HepG2 (cell line): ENCODE measurements around the gene AFF4. TPM values are rescaled to one million over a fixed set of nuclear protein-coding genes. Genes with fewer than 3 reads are reported as not detected.

Experiments
- AKAP8 ChIP-seq: sonication (generic); formaldehyde crosslinking; IDR thresholded peaks from 2 replicates; pipeline ENCODE4 v1.5.1; 2020; ENCODE audit warnings: mild to moderate bottlenecking, missing genetic modification reagents
- ATAD3A ChIP-seq: sonication (generic); formaldehyde crosslinking; IDR thresholded peaks from 2 replicates; pipeline ENCODE4 v1.4.0; 2020; ENCODE audit warnings: missing genetic modification reagents
- CHD4 ChIP-seq: fragments of 200-600 bp; sonication (generic); IDR thresholded peaks from 2 replicates; pipeline ENCODE4 v1.7.0; 2017; ENCODE audit warnings: mild to moderate bottlenecking, low read length, borderline replicate concordance
- GPN1 ChIP-seq: sonication (generic); formaldehyde crosslinking; IDR thresholded peaks from 2 replicates; pipeline ENCODE4 v1.5.1; 2020; ENCODE audit warnings: missing genetic modification reagents, borderline replicate concordance
- JUN ChIP-seq: sonication (generic); formaldehyde crosslinking; IDR thresholded peaks from 2 replicates; pipeline ENCODE4 v1.4.0; 2020; ENCODE audit warnings: mild to moderate bottlenecking, missing genetic modification reagents
- MLLT10 ChIP-seq: sonication (generic); formaldehyde crosslinking; IDR thresholded peaks from 2 replicates; pipeline ENCODE4 v1.4.0; 2020; ENCODE audit warnings: missing genetic modification reagents
- POLR2AphosphoS2 ChIP-seq: IDR thresholded peaks from 2 replicates; pipeline ENCODE4 v1.6.1; 2011; ENCODE audit warnings: low read depth, low read length, improper control_type of control experiment
- REXO4 ChIP-seq: sonication (generic); formaldehyde crosslinking; IDR thresholded peaks from 2 replicates; pipeline ENCODE4 v1.8.0; 2022; ENCODE audit warnings: missing genetic modification reagents, mild to moderate bottlenecking, borderline replicate concordance
- SMAD9 ChIP-seq: sonication (generic); formaldehyde crosslinking; IDR thresholded peaks from 2 replicates; pipeline ENCODE4 v1.5.1; 2020; ENCODE audit warnings: mild to moderate bottlenecking, missing genetic modification reagents
- ZNF430 ChIP-seq: sonication (generic); formaldehyde crosslinking; IDR thresholded peaks from 2 replicates; pipeline ENCODE4 v1.9.0; 2021; ENCODE audit warnings: mild to moderate bottlenecking, missing genetic modification reagents
- ZNF558 ChIP-seq: sonication (generic); formaldehyde crosslinking; IDR thresholded peaks from 2 replicates; pipeline ENCODE4 v1.9.0; 2022; ENCODE audit warnings: mild to moderate bottlenecking, missing genetic modification reagents, borderline replicate concordance
- polyA plus RNA-seq, 8 experiments: library from polyadenylated mRNA; depleted of rRNA in 3 of 8; stranded (reverse) in 7 of 8; unstranded in 1 of 8; fragments of >200 nt; fragmentation: Illumina TruSeq in 4 of 8; extraction: Trizol in 4 of 8; gene quantifications; 2 replicates each; pipeline versions ENCODE4 v1.2.1 to v1.2.3, GENCODE V29; 2011 to 2016; ENCODE audit warnings: low read depth in 4 of 8, missing spikeins in 1 of 8, mixed read lengths in 1 of 8; ENCODE audit not compliant: insufficient read depth in 1 of 8
- total RNA-seq, 5 experiments: library from RNA; depleted of rRNA; stranded (reverse); fragments of >200 nt; fragmentation: Illumina TruSeq; extraction: Trizol; gene quantifications; 2 replicates each; pipeline ENCODE4 v1.2.3, GENCODE V29; 2016; ENCODE audit warnings: low read depth in 1 of 5
- TF ChIP-seq, protein P1 (sequence below): sonication (generic); formaldehyde crosslinking; IDR thresholded peaks from 2 replicates; pipeline ENCODE4 v1.4.0; 2020; ENCODE audit warnings: mild to moderate bottlenecking, missing genetic modification reagents
- TF ChIP-seq, protein P2 (sequence below): sonication (generic); formaldehyde crosslinking; IDR thresholded peaks from 2 replicates; pipeline ENCODE4 v1.8.0; 2022; ENCODE audit warnings: missing genetic modification reagents, low read depth, mild to moderate bottlenecking, borderline replicate concordance
- TF ChIP-seq, protein P3 (sequence below): IDR thresholded peaks from 2 replicates; pipeline ENCODE4 v1.6.1; 2016; ENCODE audit warnings: missing genetic modification reagents, missing compliant biosample characterization
- TF ChIP-seq, protein P4 (sequence below): sonication (generic); formaldehyde crosslinking; IDR thresholded peaks from 2 replicates; pipeline ENCODE4 v1.4.0; 2020; ENCODE audit warnings: missing genetic modification reagents, borderline replicate concordance
- TF ChIP-seq, protein P5 (sequence below): sonication (generic); formaldehyde crosslinking; IDR thresholded peaks from 2 replicates; pipeline ENCODE4 v1.5.0; 2020; ENCODE audit warnings: missing genetic modification reagents, mild to moderate bottlenecking, borderline replicate concordance
- TF ChIP-seq, protein P6 (sequence below): sonication (generic); formaldehyde crosslinking; IDR thresholded peaks from 2 replicates; pipeline ENCODE4 v1.8.1; 2023; ENCODE audit warnings: mild to moderate bottlenecking, moderate library complexity, missing genetic modification reagents

The AFF4 gene
- total and polyA plus RNA-seq, 2 of the 13 experiments (the other 11 are each of a cell fraction or from before 2014, with no cell fraction given) = 22.1 to 25.5 TPM

DNA sequence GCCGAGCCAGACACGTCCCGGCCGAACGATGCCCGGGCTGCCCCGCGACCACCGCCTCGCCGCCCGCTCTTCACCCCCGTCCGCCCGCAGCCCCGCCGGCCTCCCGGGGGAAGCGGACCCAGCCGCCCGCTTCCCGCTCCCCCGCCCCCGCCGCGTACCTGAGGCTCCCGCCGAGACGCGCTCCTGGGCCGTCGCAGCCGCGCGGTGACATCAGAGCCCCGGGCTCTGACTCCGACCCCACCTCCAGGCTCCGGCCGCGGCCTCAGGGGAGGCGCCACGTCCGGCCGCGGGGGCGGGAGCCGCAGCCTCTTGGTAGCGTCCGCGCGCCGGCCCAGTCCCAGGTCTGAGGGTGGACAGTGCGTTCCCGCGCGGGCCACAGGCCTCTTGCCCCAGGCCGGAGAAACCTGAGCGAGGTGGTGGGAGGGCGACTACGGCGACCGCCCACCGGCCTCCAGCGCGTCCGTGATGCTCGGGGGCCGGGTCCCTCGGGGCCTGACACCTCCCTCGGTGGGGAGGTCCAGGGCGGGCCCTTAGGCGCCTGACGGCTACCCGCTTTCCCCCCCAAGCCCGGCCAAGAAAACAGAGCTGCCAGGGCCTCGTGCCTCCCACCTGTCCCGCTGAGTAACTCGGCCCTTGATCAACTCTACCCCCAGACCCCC is 132.9 kb downstream of the AFF4 start, which contains the start of gene SHROOM1 (continued):
- TF ChIP-seq, protein P1, sequence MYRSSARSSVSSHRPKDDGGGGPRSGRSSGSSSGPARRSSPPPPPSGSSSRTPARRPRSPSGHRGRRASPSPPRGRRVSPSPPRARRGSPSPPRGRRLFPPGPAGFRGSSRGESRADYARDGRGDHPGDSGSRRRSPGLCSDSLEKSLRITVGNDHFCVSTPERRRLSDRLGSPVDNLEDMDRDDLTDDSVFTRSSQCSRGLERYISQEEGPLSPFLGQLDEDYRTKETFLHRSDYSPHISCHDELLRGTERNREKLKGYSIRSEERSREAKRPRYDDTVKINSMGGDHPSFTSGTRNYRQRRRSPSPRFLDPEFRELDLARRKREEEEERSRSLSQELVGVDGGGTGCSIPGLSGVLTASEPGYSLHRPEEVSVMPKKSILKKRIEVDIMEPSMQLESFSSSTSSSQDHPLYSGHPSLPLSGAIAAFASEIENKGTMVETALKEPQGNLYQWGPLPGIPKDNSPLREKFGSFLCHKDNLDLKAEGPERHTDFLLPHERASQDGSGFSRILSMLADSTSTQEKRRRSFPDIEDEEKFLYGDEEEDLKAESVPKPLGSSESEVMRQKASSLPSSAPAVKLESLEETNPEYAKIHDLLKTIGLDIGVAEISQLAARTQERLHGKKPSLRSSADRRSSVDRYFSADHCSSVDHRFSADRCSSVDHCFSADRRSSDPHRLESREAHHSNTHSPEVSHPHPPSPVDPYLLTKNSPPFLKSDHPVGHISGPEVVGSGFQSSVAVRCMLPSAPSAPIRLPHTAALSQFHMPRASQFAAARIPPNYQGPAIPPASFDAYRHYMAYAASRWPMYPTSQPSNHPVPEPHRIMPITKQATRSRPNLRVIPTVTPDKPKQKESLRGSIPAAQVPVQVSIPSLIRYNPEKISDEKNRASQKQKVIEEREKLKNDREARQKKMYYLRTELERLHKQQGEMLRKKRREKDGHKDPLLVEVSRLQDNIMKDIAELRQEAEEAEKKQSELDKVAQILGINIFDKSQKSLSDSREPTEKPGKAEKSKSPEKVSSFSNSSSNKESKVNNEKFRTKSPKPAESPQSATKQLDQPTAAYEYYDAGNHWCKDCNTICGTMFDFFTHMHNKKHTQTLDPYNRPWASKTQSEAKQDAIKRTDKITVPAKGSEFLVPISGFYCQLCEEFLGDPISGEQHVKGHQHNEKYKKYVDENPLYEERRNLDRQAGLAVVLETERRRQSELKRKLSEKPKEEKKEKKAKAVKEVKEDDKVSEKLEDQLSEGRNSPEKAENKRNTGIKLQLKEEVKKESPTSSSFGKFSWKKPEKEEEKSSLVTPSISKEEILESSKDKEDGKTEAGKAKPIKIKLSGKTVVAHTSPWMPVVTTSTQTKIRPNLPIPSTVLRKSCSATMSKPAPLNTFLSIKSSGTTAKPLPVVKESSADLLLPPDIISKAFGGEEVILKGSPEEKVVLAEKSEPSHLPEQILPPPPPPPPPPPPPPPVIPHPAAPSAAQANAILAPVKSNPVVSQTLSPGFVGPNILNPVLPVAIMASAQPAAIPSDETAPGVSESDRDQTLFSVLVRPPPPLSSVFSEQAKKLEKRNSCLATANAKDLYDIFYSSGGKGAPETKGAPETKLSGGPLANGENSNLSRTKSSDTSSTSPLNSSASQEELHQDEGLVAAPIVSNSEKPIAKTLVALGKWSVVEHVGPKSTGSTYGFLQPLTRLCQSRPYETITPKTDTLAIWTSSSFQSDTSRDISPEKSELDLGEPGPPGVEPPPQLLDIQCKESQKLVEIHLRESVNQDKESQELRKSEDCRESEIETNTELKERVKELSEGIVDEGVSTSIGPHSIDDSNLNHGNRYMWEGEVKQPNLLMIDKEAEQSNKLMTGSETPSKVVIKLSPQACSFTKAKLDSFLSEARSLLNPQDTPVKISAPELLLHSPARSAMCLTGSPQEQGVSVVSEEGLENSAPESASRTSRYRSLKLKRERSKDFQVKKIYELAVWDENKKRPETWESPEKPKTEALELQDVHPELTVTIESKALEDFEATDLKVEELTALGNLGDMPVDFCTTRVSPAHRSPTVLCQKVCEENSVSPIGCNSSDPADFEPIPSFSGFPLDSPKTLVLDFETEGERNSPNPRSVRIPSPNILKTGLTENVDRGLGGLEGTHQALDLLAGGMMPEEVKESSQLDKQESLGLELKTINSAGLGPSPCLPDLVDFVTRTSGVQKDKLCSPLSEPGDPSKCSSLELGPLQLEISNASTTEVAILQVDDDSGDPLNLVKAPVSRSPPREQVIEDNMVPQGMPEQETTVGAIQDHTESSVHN (CRISPR knock-in tag) = 0 out of 2 replicates have a peak, but pooled peaks have one; percentile 59
- TF ChIP-seq, protein P2, sequence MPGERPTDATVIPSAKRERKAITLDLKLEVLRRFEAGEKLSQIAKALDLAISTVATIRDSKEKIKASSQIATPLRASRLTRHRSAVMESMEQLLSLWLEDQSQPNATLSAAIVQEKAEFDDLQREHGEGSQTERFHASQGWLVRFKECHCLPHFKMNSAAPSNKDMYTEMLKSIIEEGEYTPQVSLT (CRISPR knock-in tag) = no peak
- TF ChIP-seq MLLT10 (CRISPR knock-in tag) (no peak), ZNF430 (peak; percentile 56; the same call in 1 of the 2 replicates), CHD4 (no peak), POLR2AphosphoS2 (no peak), AKAP8 (CRISPR knock-in tag) (no peak), JUN (CRISPR knock-in tag) (no peak), GPN1 (no peak), ATAD3A (CRISPR knock-in tag) (no peak), ZNF558 (no peak; the same call in 1 of the 2 replicates), SMAD9 (CRISPR knock-in tag) (no peak), REXO4 (CRISPR knock-in tag) (0 out of 2 replicates have a peak, but pooled peaks have one; percentile 52)
- TF ChIP-seq, protein P3, sequence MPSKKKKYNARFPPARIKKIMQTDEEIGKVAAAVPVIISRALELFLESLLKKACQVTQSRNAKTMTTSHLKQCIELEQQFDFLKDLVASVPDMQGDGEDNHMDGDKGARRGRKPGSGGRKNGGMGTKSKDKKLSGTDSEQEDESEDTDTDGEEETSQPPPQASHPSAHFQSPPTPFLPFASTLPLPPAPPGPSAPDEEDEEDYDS = peak; percentile 73
- TF ChIP-seq, protein P4, sequence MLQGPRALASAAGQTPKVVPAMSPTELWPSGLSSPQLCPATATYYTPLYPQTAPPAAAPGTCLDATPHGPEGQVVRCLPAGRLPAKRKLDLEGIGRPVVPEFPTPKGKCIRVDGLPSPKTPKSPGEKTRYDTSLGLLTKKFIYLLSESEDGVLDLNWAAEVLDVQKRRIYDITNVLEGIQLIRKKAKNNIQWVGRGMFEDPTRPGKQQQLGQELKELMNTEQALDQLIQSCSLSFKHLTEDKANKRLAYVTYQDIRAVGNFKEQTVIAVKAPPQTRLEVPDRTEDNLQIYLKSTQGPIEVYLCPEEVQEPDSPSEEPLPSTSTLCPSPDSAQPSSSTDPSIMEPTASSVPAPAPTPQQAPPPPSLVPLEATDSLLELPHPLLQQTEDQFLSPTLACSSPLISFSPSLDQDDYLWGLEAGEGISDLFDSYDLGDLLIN = no peak
- TF ChIP-seq, protein P5, sequence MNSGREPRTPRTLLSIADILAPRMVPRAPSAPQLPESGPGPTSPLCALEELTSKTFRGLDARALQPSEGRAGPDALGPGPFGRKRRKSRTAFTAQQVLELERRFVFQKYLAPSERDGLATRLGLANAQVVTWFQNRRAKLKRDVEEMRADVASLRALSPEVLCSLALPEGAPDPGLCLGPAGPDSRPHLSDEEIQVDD (CRISPR knock-in tag) = 0 out of 2 replicates have a peak, but pooled peaks have one; percentile 40
- TF ChIP-seq, protein P6, sequence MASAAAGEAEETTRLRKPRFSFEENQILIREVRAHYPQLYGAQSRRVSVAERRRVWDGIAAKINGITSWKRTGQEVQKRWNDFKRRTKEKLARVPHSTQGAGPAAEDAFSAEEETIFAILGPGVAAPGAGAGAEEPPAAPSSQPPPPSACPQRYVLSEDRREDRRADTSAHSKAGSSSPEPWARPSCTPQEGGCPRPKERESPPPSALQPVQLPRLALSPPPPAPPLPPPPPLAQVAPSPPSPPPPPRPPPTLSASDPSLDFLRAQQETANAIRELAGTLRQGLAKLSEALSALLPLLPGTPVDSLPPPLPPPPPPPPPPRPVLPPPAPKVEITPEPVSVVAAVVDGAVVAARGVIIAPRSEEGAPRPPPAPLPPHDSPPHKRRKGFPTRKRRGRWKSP (CRISPR knock-in tag) = no peak
